MM.1S (cell line): Measurements from ENCODE around the gene SALL4.

Source experiments
- EZH2 ChIP-seq: fragments of 300-600 bp; sonication (generic); optimal IDR thresholded peaks from 2 replicates; pipeline ENCODE3; 2017; ENCODE audit warnings: low read depth, mild to moderate bottlenecking, antibody characterized with exemption, low read length, mixed read lengths
- EZH2phosphoT487 ChIP-seq: fragments of 300-600 bp; sonication (generic); IDR thresholded peaks from 2 replicates; pipeline ENCODE4 v1.6.1; 2018; ENCODE audit warnings: antibody characterized with exemption, low read length
- TF ChIP-seq, protein P1 (sequence below): fragments of 300-600 bp; sonication (generic); IDR thresholded peaks from 2 replicates; pipeline ENCODE4 v1.5.1; 2016; ENCODE audit warnings: antibody characterized with exemption, low read length, mixed read lengths

DNA sequence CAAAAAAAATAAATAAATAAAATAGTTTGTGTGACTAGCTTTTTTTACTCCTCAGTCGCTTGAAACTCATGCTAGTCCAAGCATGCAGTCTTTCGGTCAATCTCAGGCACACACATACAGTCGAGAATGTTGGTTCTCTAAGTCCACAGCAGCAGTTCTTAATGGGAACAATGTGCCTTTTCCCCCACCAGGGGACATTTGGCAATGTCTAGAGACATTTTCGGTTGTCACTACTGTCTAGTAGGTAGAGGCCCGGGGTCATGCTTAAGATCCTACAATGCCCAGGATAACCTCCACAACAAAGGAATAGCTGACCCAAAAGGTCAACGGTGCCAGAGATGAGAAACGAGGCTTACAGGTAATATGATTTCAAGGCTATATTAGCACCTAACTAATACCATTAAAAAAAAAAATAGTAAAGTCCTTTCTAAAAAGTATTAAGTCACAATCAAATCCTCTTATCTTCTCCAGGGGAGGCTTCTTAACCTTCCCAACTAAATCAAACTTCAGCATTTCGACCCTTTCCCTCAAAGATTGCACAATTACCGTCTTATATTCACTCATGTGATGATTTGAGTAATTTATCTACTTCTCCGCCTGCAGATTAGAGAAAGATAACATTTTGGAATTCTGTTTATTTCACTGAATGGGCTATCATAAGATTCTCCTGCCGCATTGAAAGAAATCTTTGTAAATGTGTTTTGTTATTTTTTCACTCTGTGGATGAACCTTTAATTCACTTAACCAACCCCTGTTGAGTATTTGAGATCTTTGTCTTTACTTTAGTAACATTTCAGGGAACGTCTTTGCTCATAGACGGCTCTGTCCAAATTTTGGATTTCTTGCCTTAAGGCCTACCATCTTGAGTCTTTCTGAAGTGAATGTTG, 8.1 kb upstream of the SALL4 start:
- TF ChIP-seq EZH2 (no peak), EZH2phosphoT487 (no peak)
- TF ChIP-seq, protein P1, sequence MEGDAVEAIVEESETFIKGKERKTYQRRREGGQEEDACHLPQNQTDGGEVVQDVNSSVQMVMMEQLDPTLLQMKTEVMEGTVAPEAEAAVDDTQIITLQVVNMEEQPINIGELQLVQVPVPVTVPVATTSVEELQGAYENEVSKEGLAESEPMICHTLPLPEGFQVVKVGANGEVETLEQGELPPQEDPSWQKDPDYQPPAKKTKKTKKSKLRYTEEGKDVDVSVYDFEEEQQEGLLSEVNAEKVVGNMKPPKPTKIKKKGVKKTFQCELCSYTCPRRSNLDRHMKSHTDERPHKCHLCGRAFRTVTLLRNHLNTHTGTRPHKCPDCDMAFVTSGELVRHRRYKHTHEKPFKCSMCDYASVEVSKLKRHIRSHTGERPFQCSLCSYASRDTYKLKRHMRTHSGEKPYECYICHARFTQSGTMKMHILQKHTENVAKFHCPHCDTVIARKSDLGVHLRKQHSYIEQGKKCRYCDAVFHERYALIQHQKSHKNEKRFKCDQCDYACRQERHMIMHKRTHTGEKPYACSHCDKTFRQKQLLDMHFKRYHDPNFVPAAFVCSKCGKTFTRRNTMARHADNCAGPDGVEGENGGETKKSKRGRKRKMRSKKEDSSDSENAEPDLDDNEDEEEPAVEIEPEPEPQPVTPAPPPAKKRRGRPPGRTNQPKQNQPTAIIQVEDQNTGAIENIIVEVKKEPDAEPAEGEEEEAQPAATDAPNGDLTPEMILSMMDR = no peak
